CD4-positive, alpha-beta T cell treated with Interleukin-12 subunit alpha and Interleukin-12 subunit beta, for 1 hour (primary cell): ENCODE results near the gene IER5L.
A peak's percentile ranks its signal among the peaks of the same experiment; 100 is the strongest.
"Not testable (repeated sequence)": the region's sequence is repeated elsewhere in the genome, so short reads cannot be mapped to it uniquely, and the experiment has no call there.

ENCODE experiments used
- DNase-seq: peaks from one replicate; pipeline ENCODE4 v3.0.0-alpha.2; 2020

IER5L gene

GRCh38 chr9:129202613-129203555 is 24.8 kb upstream of the IER5L start:
- peak; percentile 93 for DNase-seq

GRCh38 chr9:129201866-129202265 is 23.8 kb upstream of the IER5L start:
- DNase-seq, result no peak

GRCh38 chr9:129201289-129201688 is 23.2 kb upstream of the IER5L start:
- no peak for DNase-seq

GRCh38 chr9:129200255-129200654 is 22.2 kb upstream of the IER5L start:
- no peak for DNase-seq

GRCh38 chr9:129199044-129199435 is 21.0 kb upstream of the IER5L start:
- no peak for DNase-seq

GRCh38 chr9:129198319-129199043 is 20.4 kb upstream of the IER5L start:
- DNase-seq, result no peak

GRCh38 chr9:129197978-129198318 is 19.9 kb upstream of the IER5L start:
- no peak for DNase-seq

GRCh38 chr9:129197045-129197444 is 19.0 kb upstream of the IER5L start:
- not testable (repeated sequence) for DNase-seq

GRCh38 chr9:129195606-129196005 is 17.5 kb upstream of the IER5L start:
- DNase-seq, result no peak

GRCh38 chr9:129194221-129194620 is 16.2 kb upstream of the IER5L start:
- no peak for DNase-seq

GRCh38 chr9:129193655-129194054 is 15.6 kb upstream of the IER5L start:
- no peak for DNase-seq

GRCh38 chr9:129191234-129191633 is 13.2 kb upstream of the IER5L start:
- no peak for DNase-seq

GRCh38 chr9:129189971-129190370 is 11.9 kb upstream of the IER5L start:
- DNase-seq, result not testable (repeated sequence)

GRCh38 chr9:129187042-129187441 is 9.0 kb upstream of the IER5L start:
- DNase-seq, result no peak

- DNase-seq, result no peak
Observed at GRCh38 chr9:129185991-129186390, 7.9 kb upstream of the IER5L start.

GRCh38 chr9:129185402-129185801 is 7.3 kb upstream of the IER5L start:
- no peak for DNase-seq

GRCh38 chr9:129184596-129185122 is 6.6 kb upstream of the IER5L start:
- DNase-seq, result no peak

GRCh38 chr9:129184219-129184524 is 6.1 kb upstream of the IER5L start:
- DNase-seq, result no peak

- DNase-seq, result no peak
Observed at GRCh38 chr9:129183495-129184218, 5.6 kb upstream of the IER5L start.

- DNase-seq, result no peak
Observed at GRCh38 chr9:129182625-129183494, 4.8 kb upstream of the IER5L start.

- DNase-seq, result no peak
Observed at GRCh38 chr9:129182122-129182521, 4.1 kb upstream of the IER5L start.

- no peak for DNase-seq
Observed at GRCh38 chr9:129181246-129181645, 3.2 kb upstream of the IER5L start.
